Measurements from ENCODE around the gene TPRG1L.

- TF ChIP-seq CTCF (IDR thresholded peaks at IDR 0.05; ENCODE audit: low read depth, low read length) = no peak
- no peak for TF ChIP-seq EZH2phosphoT487 (IDR thresholded peaks at IDR 0.05; ENCODE audit: low read depth)
These were observed 14.9 kb upstream of the TPRG1L start for GRCh38 chr1:3609769-3610526.

All from OCI-LY3 (cell line).